Measurements from ENCODE around the gene GRIP1.

Gene GRIP1

GRCh38 chr12:66692170-66692569, 13.3 kb upstream of the GRIP1 start:
- DNase-seq (ENCODE audit: low spot score): peak; percentile 30

- peak; percentile 82 for DNase-seq (ENCODE audit: low spot score)
These were observed 10.1 kb upstream of the GRIP1 start for GRCh38 chr12:66688846-66689439.

GRCh38 chr12:66684222-66684621, 5.3 kb upstream of the GRIP1 start:
- DNase-seq (ENCODE audit: low spot score): no peak

- no peak for DNase-seq (ENCODE audit: low spot score)
These were observed 4.9 kb upstream of the GRIP1 start for GRCh38 chr12:66683822-66684221.

GRCh38 chr12:66683073-66683472, 4.2 kb upstream of the GRIP1 start:
- no peak for DNase-seq (ENCODE audit: low spot score)

- DNase-seq (ENCODE audit: low spot score): no peak
These were observed 697 bp upstream of the GRIP1 start for GRCh38 chr12:66679461-66680084.

GRCh38 chr12:66676241-66676640, 2.6 kb downstream of the GRIP1 start:
- DNase-seq (ENCODE audit: low spot score): no peak

- DNase-seq (ENCODE audit: low spot score): no peak
These were observed 4.3 kb downstream of the GRIP1 start for GRCh38 chr12:66674495-66675122.

- DNase-seq (ENCODE audit: low spot score): no peak
These were observed 9.3 kb downstream of the GRIP1 start for GRCh38 chr12:66669541-66669940.

- no peak for DNase-seq (ENCODE audit: low spot score)
These were observed 10.6 kb downstream of the GRIP1 start for GRCh38 chr12:66668311-66668710.

GRCh38 chr12:66667906-66668305, 11.0 kb downstream of the GRIP1 start:
- no peak for DNase-seq (ENCODE audit: low spot score)

GRCh38 chr12:66666481-66666880, 12.4 kb downstream of the GRIP1 start:
- no peak for DNase-seq (ENCODE audit: low spot score)

GRCh38 chr12:66665435-66665985, 13.4 kb downstream of the GRIP1 start:
- DNase-seq (ENCODE audit: low spot score): no peak

- no peak for DNase-seq (ENCODE audit: low spot score)
These were observed 14.8 kb downstream of the GRIP1 start for GRCh38 chr12:66664076-66664475.

- DNase-seq (ENCODE audit: low spot score): no peak
These were observed 15.3 kb downstream of the GRIP1 start for GRCh38 chr12:66663611-66664010.

GRCh38 chr12:66662729-66663128, 16.1 kb downstream of the GRIP1 start:
- peak; percentile 32 for DNase-seq (ENCODE audit: low spot score)

- peak; percentile 78 for DNase-seq (ENCODE audit: low spot score)
These were observed 16.7 kb downstream of the GRIP1 start for GRCh38 chr12:66662179-66662578.

- DNase-seq (ENCODE audit: low spot score): no peak
These were observed 17.5 kb downstream of the GRIP1 start for GRCh38 chr12:66661357-66661756.

- DNase-seq (ENCODE audit: low spot score): no peak
These were observed 25.1 kb downstream of the GRIP1 start for GRCh38 chr12:66653796-66654195.

- DNase-seq (ENCODE audit: low spot score): no peak
These were observed 30.7 kb downstream of the GRIP1 start for GRCh38 chr12:66648033-66648735.

GRCh38 chr12:66647034-66647691, 31.7 kb downstream of the GRIP1 start:
- DNase-seq (ENCODE audit: low spot score): no peak

GRCh38 chr12:66644151-66644550, 34.7 kb downstream of the GRIP1 start:
- no peak for DNase-seq (ENCODE audit: low spot score)

Data from NAMALWA (cell line).